ENCODE results near the gene ADGRG4.

Gene ADGRG4

GRCh38 chrX:136295380-136295779 is 5.4 kb upstream of the ADGRG4 start:
- no peak for FAIRE-seq

GRCh38 chrX:136303041-136303440 is 2.3 kb downstream of the ADGRG4 start:
- DNase-seq (ENCODE audit: extremely low spot score, insufficient read length, low read depth) (no peak), FAIRE-seq (no peak)

More at GRCh38 chrX:136295380-136295779, 5.4 kb upstream of the ADGRG4 start:
- DNase-seq (ENCODE audit: extremely low spot score, insufficient read length, low read depth), result no peak

GRCh38 chrX:136304493-136304892 is 3.7 kb downstream of the ADGRG4 start:
- DNase-seq (ENCODE audit: extremely low spot score, insufficient read length, low read depth) (no peak), FAIRE-seq (no peak)

GRCh38 chrX:136306182-136306581 is 5.4 kb downstream of the ADGRG4 start:
- no peak for DNase-seq (ENCODE audit: extremely low spot score, insufficient read length, low read depth)
- FAIRE-seq, result no peak

- DNase-seq (ENCODE audit: extremely low spot score, insufficient read length, low read depth) (no peak), FAIRE-seq (no peak)
Observed at GRCh38 chrX:136307471-136307870, 6.7 kb downstream of the ADGRG4 start.

GRCh38 chrX:136310411-136310810 is 9.6 kb downstream of the ADGRG4 start:
- FAIRE-seq (no peak), DNase-seq (ENCODE audit: extremely low spot score, insufficient read length, low read depth) (no peak)

- FAIRE-seq, result peak; percentile 36
- DNase-seq (ENCODE audit: extremely low spot score, insufficient read length, low read depth), result no peak
Observed at GRCh38 chrX:136318156-136318555, 17.4 kb downstream of the ADGRG4 start.

- no peak for DNase-seq (ENCODE audit: extremely low spot score, insufficient read length, low read depth)
- FAIRE-seq, result no peak
Observed at GRCh38 chrX:136318895-136319597, 18.3 kb downstream of the ADGRG4 start.

GRCh38 chrX:136319600-136319999 is 18.8 kb downstream of the ADGRG4 start:
- DNase-seq (ENCODE audit: extremely low spot score, insufficient read length, low read depth) (no peak), FAIRE-seq (no peak)

- DNase-seq (ENCODE audit: extremely low spot score, insufficient read length, low read depth), result no peak
- no peak for FAIRE-seq
Observed at GRCh38 chrX:136321532-136321931, 20.8 kb downstream of the ADGRG4 start.

- no peak for DNase-seq (ENCODE audit: extremely low spot score, insufficient read length, low read depth)
- FAIRE-seq, result no peak
Observed at GRCh38 chrX:136322064-136322463, 21.3 kb downstream of the ADGRG4 start.

GRCh38 chrX:136325377-136325776 is 24.6 kb downstream of the ADGRG4 start:
- DNase-seq (ENCODE audit: extremely low spot score, insufficient read length, low read depth), result no peak

GRCh38 chrX:136328933-136329332 is 28.2 kb downstream of the ADGRG4 start:
- DNase-seq (ENCODE audit: extremely low spot score, insufficient read length, low read depth) (no peak), FAIRE-seq (no peak)

More at GRCh38 chrX:136325377-136325776, 24.6 kb downstream of the ADGRG4 start:
- FAIRE-seq, result no peak

GRCh38 chrX:136336623-136337022 is 35.9 kb downstream of the ADGRG4 start:
- FAIRE-seq, result no peak
- no peak for DNase-seq (ENCODE audit: extremely low spot score, insufficient read length, low read depth)

GRCh38 chrX:136339702-136340101 is 38.9 kb downstream of the ADGRG4 start:
- no peak for DNase-seq (ENCODE audit: extremely low spot score, insufficient read length, low read depth)
- no peak for FAIRE-seq

GRCh38 chrX:136344320-136344719 is 43.6 kb downstream of the ADGRG4 start:
- no peak for FAIRE-seq

GRCh38 chrX:136346506-136346905 is 45.7 kb downstream of the ADGRG4 start:
- DNase-seq (ENCODE audit: extremely low spot score, insufficient read length, low read depth), result no peak
- FAIRE-seq, result no peak

More at GRCh38 chrX:136344320-136344719, 43.6 kb downstream of the ADGRG4 start:
- DNase-seq (ENCODE audit: extremely low spot score, insufficient read length, low read depth), result no peak

GRCh38 chrX:136347706-136348105 is 46.9 kb downstream of the ADGRG4 start:
- DNase-seq (ENCODE audit: extremely low spot score, insufficient read length, low read depth) (no peak), FAIRE-seq (no peak)

- DNase-seq (ENCODE audit: extremely low spot score, insufficient read length, low read depth) (no peak), FAIRE-seq (no peak)
Observed at GRCh38 chrX:136353526-136354093, 52.8 kb downstream of the ADGRG4 start.

- no peak for FAIRE-seq
- DNase-seq (ENCODE audit: extremely low spot score, insufficient read length, low read depth), result no peak
Observed at GRCh38 chrX:136354201-136354600, 53.4 kb downstream of the ADGRG4 start.

- DNase-seq (ENCODE audit: extremely low spot score, insufficient read length, low read depth) (no peak), FAIRE-seq (no peak)
Observed at GRCh38 chrX:136369377-136369776, 68.6 kb downstream of the ADGRG4 start.

GRCh38 chrX:136376713-136377112 is 76.0 kb downstream of the ADGRG4 start:
- FAIRE-seq (no peak), DNase-seq (ENCODE audit: extremely low spot score, insufficient read length, low read depth) (no peak)
